ENCODE measurements around the gene PTPN2.
"Not testable (repeated sequence)": the region's sequence is repeated elsewhere in the genome, so short reads cannot be mapped to it uniquely, and the experiment has no call there.

PTPN2 gene

DNA sequence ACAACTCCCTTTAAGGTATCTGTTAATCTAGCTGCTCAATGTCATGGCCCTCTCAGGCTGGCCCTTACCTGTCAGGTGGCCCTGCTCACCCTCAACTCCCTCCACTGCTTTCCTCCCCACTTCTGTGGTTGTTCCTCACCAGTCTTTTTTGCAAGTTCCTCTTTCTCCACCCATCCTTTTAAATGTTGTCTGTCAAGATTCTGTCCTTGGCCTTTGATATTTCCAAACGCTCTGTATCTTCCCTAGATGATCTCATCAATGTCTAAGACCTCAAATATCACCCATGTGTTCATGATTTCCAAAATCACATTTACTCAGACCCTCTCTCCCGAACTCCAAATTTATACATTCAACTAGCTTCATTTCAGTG lies 3.5 kb downstream of the PTPN2 start:
- H3K27ac ChIP-seq (ENCODE audit: insufficient read depth, low read length, poor library complexity, severe bottlenecking) = no peak overlapping the region
- no peaks in the 10 kb centered on the region for H3K36me3 ChIP-seq (ENCODE audit: control insufficient read depth, insufficient read depth, low read length)
- no peak overlapping the region for H3K4me3 ChIP-seq (ENCODE audit: insufficient read depth, low read depth, low read length, poor library complexity, severe bottlenecking)
- peaks cover 26% of the 10 kb centered on the region for H3K4me1 ChIP-seq (ENCODE audit: control insufficient read depth, insufficient read depth, low read length, poor library complexity, severe bottlenecking)
- no peaks in the 10 kb centered on the region for H3K27me3 ChIP-seq (replicated peaks; ENCODE audit: control insufficient read depth, insufficient read depth, low read length, poor library complexity, severe bottlenecking)
- no peak for DNase-seq
- H3K9me3 ChIP-seq (ENCODE audit: control insufficient read depth, low read length) = no peaks in the 10 kb centered on the region

- no peak for DNase-seq
- Histone ChIP-seq H3K27me3 (replicated peaks; ENCODE audit: control insufficient read depth, insufficient read depth, low read length, poor library complexity, severe bottlenecking) (no peaks in the 10 kb centered on the region), H3K9me3 (ENCODE audit: control insufficient read depth, low read length) (no peaks in the 10 kb centered on the region), H3K4me3 (ENCODE audit: insufficient read depth, low read depth, low read length, poor library complexity, severe bottlenecking) (no peak overlapping the region), H3K36me3 (ENCODE audit: control insufficient read depth, insufficient read depth, low read length) (no peaks in the 10 kb centered on the region), H3K27ac (ENCODE audit: insufficient read depth, low read length, poor library complexity, severe bottlenecking) (no peak overlapping the region), H3K4me1 (ENCODE audit: control insufficient read depth, insufficient read depth, low read length, poor library complexity, severe bottlenecking) (peaks cover 22% of the 10 kb centered on the region)
Observed at GRCh38 chr18:12879840-12880540, 4.0 kb downstream of the PTPN2 start.

GRCh38 chr18:12874992-12875391 lies 9.0 kb downstream of the PTPN2 start:
- DNase-seq; H3K4me3 ChIP-seq (ENCODE audit: insufficient read depth, low read depth, low read length, poor library complexity, severe bottlenecking); H3K27me3 ChIP-seq (replicated peaks; ENCODE audit: control insufficient read depth, insufficient read depth, low read length, poor library complexity, severe bottlenecking); H3K9me3 ChIP-seq (ENCODE audit: control insufficient read depth, low read length); H3K4me1 ChIP-seq (ENCODE audit: control insufficient read depth, insufficient read depth, low read length, poor library complexity, severe bottlenecking); H3K27ac ChIP-seq (ENCODE audit: insufficient read depth, low read length, poor library complexity, severe bottlenecking); H3K36me3 ChIP-seq (ENCODE audit: control insufficient read depth, insufficient read depth, low read length): not testable (repeated sequence)

DNA sequence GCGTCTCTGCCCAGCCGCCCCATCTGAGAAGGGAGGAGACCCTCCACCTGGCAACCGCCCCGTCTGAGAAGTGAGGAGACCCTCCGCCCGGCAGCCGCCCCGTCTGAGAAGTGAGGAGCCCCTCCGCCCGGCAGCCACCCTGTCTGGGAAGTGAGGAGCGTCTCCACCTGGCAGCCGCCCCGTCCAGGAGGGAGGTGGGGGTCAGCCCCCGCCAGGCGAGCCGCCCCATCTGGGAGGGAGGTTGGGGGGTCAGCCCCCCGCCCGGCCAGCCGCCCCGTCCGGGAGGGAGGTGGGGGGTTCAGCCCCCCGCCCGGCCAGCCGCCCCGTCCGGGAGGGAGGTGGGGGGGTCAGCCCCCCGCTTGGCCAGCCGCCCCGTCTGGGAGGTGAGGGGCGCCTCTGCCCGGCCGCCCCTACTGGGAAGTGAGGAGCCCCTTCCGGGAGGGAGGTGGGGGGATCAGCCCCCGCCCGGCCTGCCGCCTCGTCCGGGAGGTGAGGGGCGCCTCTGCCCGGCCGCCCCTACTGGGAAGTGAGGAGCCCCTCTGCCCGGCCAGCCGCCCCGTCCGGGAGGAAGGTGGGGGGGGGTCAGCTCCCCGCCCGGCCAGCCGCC lies 10.0 kb downstream of the PTPN2 start:
- not testable (repeated sequence) for H3K27me3 ChIP-seq (replicated peaks; ENCODE audit: control insufficient read depth, insufficient read depth, low read length, poor library complexity, severe bottlenecking); H3K27ac ChIP-seq (ENCODE audit: insufficient read depth, low read length, poor library complexity, severe bottlenecking); H3K9me3 ChIP-seq (ENCODE audit: control insufficient read depth, low read length); DNase-seq; H3K4me1 ChIP-seq (ENCODE audit: control insufficient read depth, insufficient read depth, low read length, poor library complexity, severe bottlenecking); H3K36me3 ChIP-seq (ENCODE audit: control insufficient read depth, insufficient read depth, low read length); H3K4me3 ChIP-seq (ENCODE audit: insufficient read depth, low read depth, low read length, poor library complexity, severe bottlenecking)

DNA sequence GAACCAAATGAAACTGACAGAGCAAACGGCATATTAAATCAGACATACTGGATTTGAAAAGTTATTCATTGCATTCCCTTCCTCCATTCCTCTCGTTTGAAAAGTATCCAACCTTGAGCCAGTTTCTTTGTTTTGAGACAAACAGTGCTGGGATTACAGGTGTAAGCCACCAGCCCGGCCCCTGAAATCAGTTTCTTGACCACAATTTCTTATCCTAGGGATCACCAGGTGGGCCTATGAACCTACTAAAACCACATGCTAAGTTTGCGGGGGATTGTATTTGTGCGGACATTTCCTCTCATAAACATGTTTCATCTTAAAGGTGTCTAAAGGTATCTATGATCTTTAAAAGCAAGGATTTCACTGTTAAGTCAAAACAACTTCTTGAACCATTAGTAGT lies 11.6 kb downstream of the PTPN2 start:
- Histone ChIP-seq H3K27ac (ENCODE audit: insufficient read depth, low read length, poor library complexity, severe bottlenecking) (no peak overlapping the region), H3K36me3 (ENCODE audit: control insufficient read depth, insufficient read depth, low read length) (no peaks in the 10 kb centered on the region), H3K27me3 (replicated peaks; ENCODE audit: control insufficient read depth, insufficient read depth, low read length, poor library complexity, severe bottlenecking) (no peaks in the 10 kb centered on the region), H3K4me3 (ENCODE audit: insufficient read depth, low read depth, low read length, poor library complexity, severe bottlenecking) (no peak overlapping the region), H3K9me3 (ENCODE audit: control insufficient read depth, low read length) (no peaks in the 10 kb centered on the region), H3K4me1 (ENCODE audit: control insufficient read depth, insufficient read depth, low read length, poor library complexity, severe bottlenecking) (no peaks in the 10 kb centered on the region)
- DNase-seq = no peak

DNA sequence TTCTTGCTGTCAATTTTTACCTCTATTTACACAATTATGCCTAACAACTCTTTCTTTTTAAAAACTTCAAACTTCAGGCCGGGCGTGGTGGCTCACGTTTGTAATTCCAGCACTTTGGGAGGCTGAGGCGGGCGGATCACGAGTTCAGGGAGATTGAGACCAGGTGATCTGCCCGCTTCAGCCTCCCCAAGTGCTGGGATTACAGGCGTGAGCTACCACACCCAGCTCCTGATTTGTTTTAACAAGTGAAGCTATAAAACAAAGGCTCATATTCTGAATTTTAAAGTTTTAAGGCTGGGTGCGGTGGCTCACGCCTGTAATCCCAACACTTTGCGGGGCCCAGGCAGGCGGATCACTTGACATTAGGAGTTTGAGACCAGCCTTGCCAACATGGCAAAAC lies 15.5 kb downstream of the PTPN2 start:
- Histone ChIP-seq H3K27ac (ENCODE audit: insufficient read depth, low read length, poor library complexity, severe bottlenecking) (no peak overlapping the region), H3K4me3 (ENCODE audit: insufficient read depth, low read depth, low read length, poor library complexity, severe bottlenecking) (no peak overlapping the region), H3K9me3 (ENCODE audit: control insufficient read depth, low read length) (no peaks in the 10 kb centered on the region), H3K4me1 (ENCODE audit: control insufficient read depth, insufficient read depth, low read length, poor library complexity, severe bottlenecking) (no peaks in the 10 kb centered on the region), H3K36me3 (ENCODE audit: control insufficient read depth, insufficient read depth, low read length) (no peaks in the 10 kb centered on the region), H3K27me3 (replicated peaks; ENCODE audit: control insufficient read depth, insufficient read depth, low read length, poor library complexity, severe bottlenecking) (no peaks in the 10 kb centered on the region)
- DNase-seq = no peak

GRCh38 chr18:12867441-12868123 lies 16.5 kb downstream of the PTPN2 start:
- Histone ChIP-seq H3K36me3 (ENCODE audit: control insufficient read depth, insufficient read depth, low read length) (no peaks in the 10 kb centered on the region), H3K27ac (ENCODE audit: insufficient read depth, low read length, poor library complexity, severe bottlenecking) (no peak overlapping the region)
- no peak for DNase-seq

DNA sequence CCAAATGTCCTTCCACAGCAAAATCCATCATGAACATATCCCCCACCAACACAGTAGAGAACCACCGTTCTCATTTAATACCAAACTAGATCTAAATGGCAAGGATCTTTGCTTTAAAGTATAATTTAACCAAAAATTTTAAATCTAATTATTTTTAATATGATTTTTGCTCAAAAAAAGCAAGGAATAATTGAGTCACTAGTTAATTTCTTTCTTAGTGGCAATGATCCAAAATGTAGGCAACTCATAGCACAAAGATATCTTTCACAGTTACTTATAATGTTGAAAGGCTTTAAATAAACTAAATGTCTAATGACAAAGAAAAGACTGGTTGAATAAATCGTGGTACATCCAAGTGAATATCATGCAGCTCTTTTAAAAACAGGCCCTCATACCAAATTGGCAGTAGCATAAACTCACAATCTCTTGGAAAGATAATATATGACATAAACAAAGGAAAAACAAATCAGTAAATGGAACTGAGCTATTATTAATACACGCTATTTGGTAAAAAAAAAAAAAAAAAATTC lies 20.3 kb downstream of the PTPN2 start:
- Histone ChIP-seq H3K27ac (ENCODE audit: insufficient read depth, low read length, poor library complexity, severe bottlenecking) (no peak overlapping the region), H3K36me3 (ENCODE audit: control insufficient read depth, insufficient read depth, low read length) (no peaks in the 10 kb centered on the region), H3K9me3 (ENCODE audit: control insufficient read depth, low read length) (no peaks in the 10 kb centered on the region), H3K4me3 (ENCODE audit: insufficient read depth, low read depth, low read length, poor library complexity, severe bottlenecking) (no peak overlapping the region), H3K27me3 (replicated peaks; ENCODE audit: control insufficient read depth, insufficient read depth, low read length, poor library complexity, severe bottlenecking) (no peaks in the 10 kb centered on the region), H3K4me1 (ENCODE audit: control insufficient read depth, insufficient read depth, low read length, poor library complexity, severe bottlenecking) (no peaks in the 10 kb centered on the region)
- DNase-seq = no peak

More at GRCh38 chr18:12867441-12868123, 16.5 kb downstream of the PTPN2 start:
- no peaks in the 10 kb centered on the region for H3K4me1 ChIP-seq (ENCODE audit: control insufficient read depth, insufficient read depth, low read length, poor library complexity, severe bottlenecking)
- H3K9me3 ChIP-seq (ENCODE audit: control insufficient read depth, low read length) = no peaks in the 10 kb centered on the region
- H3K27me3 ChIP-seq (replicated peaks; ENCODE audit: control insufficient read depth, insufficient read depth, low read length, poor library complexity, severe bottlenecking) = no peaks in the 10 kb centered on the region
- no peak overlapping the region for H3K4me3 ChIP-seq (ENCODE audit: insufficient read depth, low read depth, low read length, poor library complexity, severe bottlenecking)

DNA sequence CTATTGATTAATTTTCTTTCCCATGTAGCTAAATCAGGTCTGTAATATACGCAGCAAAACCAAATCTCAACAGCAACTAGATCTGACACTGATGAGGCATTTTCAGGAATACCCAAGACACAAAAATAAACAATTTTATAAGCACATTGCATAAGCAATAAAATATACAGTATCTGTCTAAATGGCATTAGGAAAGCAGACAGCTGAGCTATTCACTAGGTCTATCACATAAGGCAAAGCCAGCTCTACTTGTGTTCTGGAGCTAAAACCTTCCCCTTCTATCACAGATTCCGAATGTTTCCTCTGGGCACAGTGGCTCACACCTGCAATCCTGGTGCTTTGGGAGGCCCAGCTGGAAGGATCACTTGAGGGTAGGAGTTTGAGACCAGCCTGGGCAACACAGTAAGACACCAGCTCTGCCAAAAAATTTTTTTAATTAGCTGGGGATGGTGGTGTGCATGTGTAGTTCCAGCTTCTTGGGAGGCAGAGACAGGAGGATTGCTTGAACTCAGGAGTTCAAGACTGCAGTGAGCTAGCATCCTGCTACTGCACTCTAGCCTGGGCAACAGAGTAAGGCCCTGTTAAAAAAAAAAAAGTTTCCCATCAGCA lies 21.1 kb downstream of the PTPN2 start:
- Histone ChIP-seq H3K27ac (ENCODE audit: insufficient read depth, low read length, poor library complexity, severe bottlenecking) (no peak overlapping the region), H3K4me1 (ENCODE audit: control insufficient read depth, insufficient read depth, low read length, poor library complexity, severe bottlenecking) (no peaks in the 10 kb centered on the region), H3K36me3 (ENCODE audit: control insufficient read depth, insufficient read depth, low read length) (no peaks in the 10 kb centered on the region), H3K4me3 (ENCODE audit: insufficient read depth, low read depth, low read length, poor library complexity, severe bottlenecking) (no peak overlapping the region), H3K9me3 (ENCODE audit: control insufficient read depth, low read length) (no peaks in the 10 kb centered on the region), H3K27me3 (replicated peaks; ENCODE audit: control insufficient read depth, insufficient read depth, low read length, poor library complexity, severe bottlenecking) (no peaks in the 10 kb centered on the region)
- DNase-seq = no peak

- H3K27ac ChIP-seq (ENCODE audit: insufficient read depth, low read length, poor library complexity, severe bottlenecking) = no peak overlapping the region
- H3K4me1 ChIP-seq (ENCODE audit: control insufficient read depth, insufficient read depth, low read length, poor library complexity, severe bottlenecking) = peaks cover under 1% of the 10 kb centered on the region
- no peak overlapping the region for H3K4me3 ChIP-seq (ENCODE audit: insufficient read depth, low read depth, low read length, poor library complexity, severe bottlenecking)
- H3K36me3 ChIP-seq (ENCODE audit: control insufficient read depth, insufficient read depth, low read length) = no peaks in the 10 kb centered on the region
- H3K27me3 ChIP-seq (replicated peaks; ENCODE audit: control insufficient read depth, insufficient read depth, low read length, poor library complexity, severe bottlenecking) = no peaks in the 10 kb centered on the region
- DNase-seq = no peak
- H3K9me3 ChIP-seq (ENCODE audit: control insufficient read depth, low read length) = no peaks in the 10 kb centered on the region
Observed at GRCh38 chr18:12862467-12862866, 21.6 kb downstream of the PTPN2 start.

All from effector memory CD4-positive, alpha-beta T cell (primary cell).